Esophagus squamous epithelium (tissue), 4 donors: ENCODE results near the gene ADGRG1.

Source experiments
- POLR2A ChIP-seq, 4 donors: fragments of 450-650 bp; IDR thresholded peaks; one replicate each; pipeline ENCODE4 v1.6.1; 2017; ENCODE audit warnings: antibody characterized with exemption in 4 of 4, mild to moderate bottlenecking in 4 of 4, moderate library complexity in 3 of 4
- TF ChIP-seq, protein P1 (sequence below), 6 experiments: fragments of 450-650 bp in 4 of 6; fragments of 200-600 bp in 2 of 6; sonication (generic) in 2 of 6; IDR thresholded peaks; one replicate each; pipeline ENCODE4 v1.5.1; 2016 to 2019; ENCODE audit warnings: antibody characterized with exemption in 6 of 6, mild to moderate bottlenecking in 4 of 6, moderate library complexity in 4 of 6

- TF ChIP-seq, protein P1, sequence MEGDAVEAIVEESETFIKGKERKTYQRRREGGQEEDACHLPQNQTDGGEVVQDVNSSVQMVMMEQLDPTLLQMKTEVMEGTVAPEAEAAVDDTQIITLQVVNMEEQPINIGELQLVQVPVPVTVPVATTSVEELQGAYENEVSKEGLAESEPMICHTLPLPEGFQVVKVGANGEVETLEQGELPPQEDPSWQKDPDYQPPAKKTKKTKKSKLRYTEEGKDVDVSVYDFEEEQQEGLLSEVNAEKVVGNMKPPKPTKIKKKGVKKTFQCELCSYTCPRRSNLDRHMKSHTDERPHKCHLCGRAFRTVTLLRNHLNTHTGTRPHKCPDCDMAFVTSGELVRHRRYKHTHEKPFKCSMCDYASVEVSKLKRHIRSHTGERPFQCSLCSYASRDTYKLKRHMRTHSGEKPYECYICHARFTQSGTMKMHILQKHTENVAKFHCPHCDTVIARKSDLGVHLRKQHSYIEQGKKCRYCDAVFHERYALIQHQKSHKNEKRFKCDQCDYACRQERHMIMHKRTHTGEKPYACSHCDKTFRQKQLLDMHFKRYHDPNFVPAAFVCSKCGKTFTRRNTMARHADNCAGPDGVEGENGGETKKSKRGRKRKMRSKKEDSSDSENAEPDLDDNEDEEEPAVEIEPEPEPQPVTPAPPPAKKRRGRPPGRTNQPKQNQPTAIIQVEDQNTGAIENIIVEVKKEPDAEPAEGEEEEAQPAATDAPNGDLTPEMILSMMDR (IDR thresholded peaks at IDR 0.05): no peak
- TF ChIP-seq POLR2A (IDR thresholded peaks at IDR 0.05): no peak
Observed at GRCh38 chr16:57603115-57604024, 25.1 kb upstream of the ADGRG1 start.
